Sigmoid colon (tissue), 3 donors: ENCODE results near the gene SDF2L1.

Experiments used
- CTCF ChIP-seq, 4 experiments: fragments of 450-650 bp in 3 of 4; fragments of 200-600 bp in 1 of 4; IDR thresholded peaks; one replicate each; pipeline ENCODE4 v1.5.1; 2016 to 2019; ENCODE audit warnings: antibody characterized with exemption in 4 of 4, mild to moderate bottlenecking in 3 of 4, moderate library complexity in 2 of 4
- POLR2A ChIP-seq, 2 donors: fragments of 450-650 bp; IDR thresholded peaks; one replicate each; pipeline ENCODE4 v1.6.1; 2016; ENCODE audit warnings: antibody characterized with exemption in 2 of 2, mild to moderate bottlenecking in 2 of 2, moderate library complexity in 2 of 2

- TF ChIP-seq CTCF (IDR thresholded peaks at IDR 0.05) (no peak), POLR2A (IDR thresholded peaks at IDR 0.05) (no peak)
Measured at GRCh38 chr22:21665047-21665851, 23.1 kb downstream of the SDF2L1 start.
